SU-DHL-6 (cell line): ENCODE data around the gene ETFA.

ENCODE experiments used
- H2AFZ ChIP-seq: fragments of 200-600 bp; sonication (generic); 2 replicates; pipeline ENCODE4 v1.6.1; 2014; ENCODE audit warnings: low read depth, mild to moderate bottlenecking, moderate library complexity, mixed read lengths, antibody characterized with exemption, low read length; ENCODE audit not compliant: severe bottlenecking
- H3F3A ChIP-seq: fragments of 200-600 bp; shearing (Covaris generic); 2 replicates; pipeline ENCODE4 v1.6.0; 2016; ENCODE audit warnings: antibody characterized with exemption, mild to moderate bottlenecking; ENCODE audit not compliant: insufficient read depth
- H3K27ac ChIP-seq: fragments of 200-600 bp; sonication (generic); 2 replicates; pipeline ENCODE4 v1.5.1; 2016; ENCODE audit warnings: low read depth, mild to moderate bottlenecking, low read length, moderate library complexity, mixed read lengths
- H3K27me3 ChIP-seq: fragments of 200-600 bp; sonication (generic), shearing (Covaris generic); 2 replicates; pipeline ENCODE4 v1.6.0; 2014; ENCODE audit warnings: mild to moderate bottlenecking, low read length
- H3K36me3 ChIP-seq: fragments of 200-600 bp; sonication (generic); 2 replicates; pipeline ENCODE4 v1.6.1; 2014; ENCODE audit warnings: mild to moderate bottlenecking, low read length, mixed read lengths
- H3K4me2 ChIP-seq: fragments of 300-600, 200-600 bp; shearing (Covaris generic), sonication (generic); 2 replicates; pipeline ENCODE4 v1.6.0; 2014; ENCODE audit warnings: low read length, low read depth, mild to moderate bottlenecking; ENCODE audit not compliant: poor library complexity, severe bottlenecking
- H3K4me3 ChIP-seq: fragments of 200-600 bp; sonication (generic); 2 replicates; pipeline ENCODE4 v1.5.1; 2014; ENCODE audit warnings: antibody characterized with exemption, low read length, mild to moderate bottlenecking, mixed read lengths; ENCODE audit not compliant: insufficient read depth, poor library complexity, severe bottlenecking
- H3K79me2 ChIP-seq: fragments of 200-600 bp; sonication (generic); 2 replicates; pipeline ENCODE4 v1.6.1; 2014; ENCODE audit warnings: mild to moderate bottlenecking, low read length, moderate library complexity; ENCODE audit not compliant: insufficient read depth
- H3K9ac ChIP-seq: fragments of 200-600 bp; sonication (generic); 2 replicates; pipeline ENCODE4 v1.7.0; 2014; ENCODE audit warnings: mild to moderate bottlenecking, low read length
- H3K9me2 ChIP-seq: fragments of 200-600 bp; sonication (generic); replicated peaks from 2 replicates; pipeline ENCODE4 v1.6.1; 2014; ENCODE audit warnings: low read length; ENCODE audit not compliant: insufficient read depth
- H3K9me3 ChIP-seq: fragments of 200-600 bp; sonication (generic); 2 replicates; pipeline ENCODE4 v1.6.1; 2014; ENCODE audit warnings: low read length, mixed read lengths; ENCODE audit not compliant: insufficient read depth
- H4K20me1 ChIP-seq: fragments of 200-600 bp; sonication (generic); 2 replicates; pipeline ENCODE4 v1.6.1; 2014; ENCODE audit warnings: low read depth, mild to moderate bottlenecking, antibody characterized with exemption, low read length, moderate library complexity, mixed read lengths
- EZH2phosphoT487 ChIP-seq: fragments of 200-600 bp; sonication (generic), shearing (Covaris generic); conservative IDR thresholded peaks from 2 replicates; pipeline ENCODE4 v1.6.1; 2018; ENCODE audit warnings: mild to moderate bottlenecking, antibody characterized with exemption, low read length, moderate library complexity, mixed read lengths
- TF ChIP-seq, protein P1 (sequence below): fragments of 200-600 bp; sonication (generic); IDR thresholded peaks from one replicate; pipeline ENCODE4 v1.5.1; 2017; ENCODE audit warnings: antibody characterized with exemption, mild to moderate bottlenecking, low read length, moderate library complexity; ENCODE audit not compliant: insufficient read depth, poor library complexity, severe bottlenecking

ETFA gene

DNA sequence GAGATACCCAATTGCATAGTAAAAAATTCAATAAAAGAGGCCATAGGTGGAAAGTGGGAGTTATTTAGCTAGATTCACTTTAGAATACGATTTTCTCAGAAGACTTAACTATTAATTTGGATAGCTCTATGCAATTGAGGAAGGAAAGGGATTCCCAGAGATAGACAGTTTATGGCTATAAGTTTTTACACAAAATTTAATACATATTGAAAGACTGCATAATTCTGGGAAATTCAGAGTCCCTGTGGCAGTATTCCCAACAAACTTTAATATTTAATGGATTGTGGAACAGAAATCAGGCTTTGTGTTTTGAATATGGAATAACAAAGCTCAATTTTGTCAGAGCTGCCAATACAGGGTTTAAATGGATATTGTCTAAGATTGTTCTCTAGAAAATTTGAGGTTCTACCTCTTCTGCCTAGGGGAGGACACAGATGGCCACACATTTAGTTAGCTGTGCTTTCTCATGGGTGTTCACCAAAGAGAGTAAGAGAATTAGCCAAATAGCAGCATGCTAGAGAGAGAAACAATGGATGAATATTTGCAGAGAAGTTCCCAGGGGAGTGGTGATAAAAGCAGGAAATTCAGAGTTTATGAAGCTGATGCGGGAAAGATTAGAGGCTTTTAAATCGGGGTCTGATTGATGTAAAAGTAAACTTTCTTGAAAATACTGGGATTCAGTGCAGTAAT lies 33.8 kb upstream of the ETFA start:
- no peaks in the 10 kb centered on the region for H3K9me3 ChIP-seq
- no peak for TF ChIP-seq EZH2phosphoT487
- TF ChIP-seq, protein P1, sequence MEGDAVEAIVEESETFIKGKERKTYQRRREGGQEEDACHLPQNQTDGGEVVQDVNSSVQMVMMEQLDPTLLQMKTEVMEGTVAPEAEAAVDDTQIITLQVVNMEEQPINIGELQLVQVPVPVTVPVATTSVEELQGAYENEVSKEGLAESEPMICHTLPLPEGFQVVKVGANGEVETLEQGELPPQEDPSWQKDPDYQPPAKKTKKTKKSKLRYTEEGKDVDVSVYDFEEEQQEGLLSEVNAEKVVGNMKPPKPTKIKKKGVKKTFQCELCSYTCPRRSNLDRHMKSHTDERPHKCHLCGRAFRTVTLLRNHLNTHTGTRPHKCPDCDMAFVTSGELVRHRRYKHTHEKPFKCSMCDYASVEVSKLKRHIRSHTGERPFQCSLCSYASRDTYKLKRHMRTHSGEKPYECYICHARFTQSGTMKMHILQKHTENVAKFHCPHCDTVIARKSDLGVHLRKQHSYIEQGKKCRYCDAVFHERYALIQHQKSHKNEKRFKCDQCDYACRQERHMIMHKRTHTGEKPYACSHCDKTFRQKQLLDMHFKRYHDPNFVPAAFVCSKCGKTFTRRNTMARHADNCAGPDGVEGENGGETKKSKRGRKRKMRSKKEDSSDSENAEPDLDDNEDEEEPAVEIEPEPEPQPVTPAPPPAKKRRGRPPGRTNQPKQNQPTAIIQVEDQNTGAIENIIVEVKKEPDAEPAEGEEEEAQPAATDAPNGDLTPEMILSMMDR, result no peak
- H3K36me3 ChIP-seq, result peaks cover 4% of the 10 kb centered on the region; the same call in 1 of the 2 replicates
- peaks cover 6% of the 10 kb centered on the region; the same call in 1 of the 2 replicates for H4K20me1 ChIP-seq
- no peak overlapping the region for H2AFZ ChIP-seq
- no peaks in the 10 kb centered on the region for H3K9me2 ChIP-seq
- H3K27ac ChIP-seq, result no peak overlapping the region
- H3K9ac ChIP-seq, result no peak overlapping the region
- H3K4me2 ChIP-seq, result no peak overlapping the region
- no peaks in the 10 kb centered on the region for H3K27me3 ChIP-seq
- peaks cover 4% of the 10 kb centered on the region; the same call in 1 of the 2 replicates for H3F3A ChIP-seq
- 0 out of 2 replicates have a peak, but pooled peaks cover 2% of the 10 kb centered on the region for H3K79me2 ChIP-seq
- no peak overlapping the region for H3K4me3 ChIP-seq

DNA sequence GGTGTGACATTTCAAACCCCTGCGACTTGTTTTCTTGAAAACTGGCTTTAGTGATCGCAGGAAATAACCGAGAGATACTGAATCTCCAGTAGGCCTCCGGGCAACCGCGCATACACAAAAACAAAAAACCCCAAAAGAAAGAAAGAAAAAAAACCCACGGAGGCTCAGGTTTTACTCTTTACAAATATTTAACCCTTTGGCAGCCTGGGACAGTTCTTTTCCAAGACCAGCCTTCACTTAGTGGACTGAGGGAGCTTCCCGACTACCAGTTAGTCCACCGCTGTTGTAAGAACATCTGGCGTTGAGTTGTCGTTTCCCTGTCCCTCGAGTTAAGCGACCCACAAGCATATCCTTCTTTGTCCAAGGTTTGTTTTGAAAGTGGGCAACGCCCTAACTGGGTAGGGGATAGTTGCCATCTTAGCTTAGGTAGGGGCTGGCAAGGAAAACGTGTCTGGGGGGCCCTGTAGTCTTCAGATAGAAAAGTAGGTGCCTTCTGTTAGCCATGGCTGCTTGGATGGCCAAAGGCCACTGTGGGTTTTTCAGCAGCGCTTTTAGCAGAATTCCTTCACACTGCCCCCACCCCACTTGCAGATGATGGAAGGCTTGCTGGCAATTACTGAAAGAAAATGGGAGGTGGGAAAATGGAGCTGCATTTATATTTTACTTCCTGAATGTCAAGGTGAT lies 32.2 kb upstream of the ETFA start:
- Histone ChIP-seq H3K4me3 (no peak overlapping the region), H3K27ac (no peak overlapping the region), H2AFZ (no peak overlapping the region), H3K9me2 (no peaks in the 10 kb centered on the region), H4K20me1 (peaks cover 6% of the 10 kb centered on the region; the same call in 1 of the 2 replicates), H3K27me3 (no peaks in the 10 kb centered on the region), H3F3A (peaks cover 4% of the 10 kb centered on the region; the same call in 1 of the 2 replicates), H3K36me3 (peaks cover 4% of the 10 kb centered on the region; the same call in 1 of the 2 replicates), H3K79me2 (peaks cover 12% of the 10 kb centered on the region; the same call in 1 of the 2 replicates), H3K9me3 (no peaks in the 10 kb centered on the region), H3K9ac (no peak overlapping the region), H3K4me2 (no peak overlapping the region)
- TF ChIP-seq EZH2phosphoT487, result no peak
- TF ChIP-seq, protein P1, result no peak

DNA sequence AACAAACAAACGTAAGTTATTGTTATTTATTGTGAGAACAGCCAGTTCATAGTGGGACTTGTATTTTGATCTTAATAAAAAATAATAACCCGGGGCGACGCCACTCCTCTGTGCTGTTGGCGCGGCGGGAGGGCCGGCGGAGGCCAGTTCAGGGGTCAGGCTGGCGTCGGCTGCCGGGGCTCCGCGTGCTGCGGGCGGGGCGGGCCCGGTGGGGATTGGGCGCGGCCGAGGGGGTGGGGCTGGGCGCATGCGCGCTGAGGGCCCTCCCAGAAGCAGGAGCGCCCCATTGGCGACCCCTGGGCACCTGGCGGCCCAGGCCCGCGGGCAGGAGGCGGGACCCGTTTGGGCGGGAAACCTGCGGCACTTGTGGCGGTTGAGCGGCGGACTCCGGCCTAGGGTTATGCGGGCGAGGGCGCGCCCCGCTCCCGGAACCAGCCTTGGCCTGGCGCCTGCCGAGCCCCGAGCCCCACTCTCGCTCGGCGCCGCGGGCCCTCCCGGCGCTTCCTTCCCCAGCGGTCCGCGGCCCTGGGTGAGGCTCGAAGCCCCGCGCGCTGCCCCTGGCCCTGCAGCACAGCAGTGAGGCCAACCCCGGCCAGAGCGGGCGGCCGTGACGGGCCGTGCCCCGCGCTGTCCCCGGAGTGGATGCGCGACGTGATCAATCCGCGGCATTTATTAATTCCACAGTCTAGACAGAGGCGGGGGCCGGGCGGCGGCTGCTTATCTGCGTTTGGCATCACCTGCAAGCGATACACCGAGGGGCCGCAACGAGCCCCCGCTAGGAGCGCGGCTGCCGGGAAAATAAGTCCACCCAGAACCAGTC lies 31.3 kb upstream of the ETFA start:
- TF ChIP-seq EZH2phosphoT487, result no peak
- TF ChIP-seq, protein P1, result no peak
- no peak overlapping the region for H3K9ac ChIP-seq
- no peaks in the 10 kb centered on the region for H3K27me3 ChIP-seq
- H3K27ac ChIP-seq, result no peak overlapping the region
- no peaks in the 10 kb centered on the region for H3K36me3 ChIP-seq
- peaks cover 18% of the 10 kb centered on the region for H3K79me2 ChIP-seq
- H4K20me1 ChIP-seq, result peaks cover 6% of the 10 kb centered on the region; the same call in 1 of the 2 replicates
- H2AFZ ChIP-seq, result no peak overlapping the region
- no peak overlapping the region for H3K4me3 ChIP-seq
- no peaks in the 10 kb centered on the region for H3K9me3 ChIP-seq
- peaks cover 4% of the 10 kb centered on the region; the same call in 1 of the 2 replicates for H3F3A ChIP-seq
- H3K9me2 ChIP-seq, result no peaks in the 10 kb centered on the region
- H3K4me2 ChIP-seq, result no peak overlapping the region
